Choroid plexus epithelial cell (primary cell): ENCODE results near the gene SLC16A7.

ENCODE experiments used
- DNase-seq: peaks from one replicate; pipeline ENCODE4 v3.0.0-alpha.2; 2010; ENCODE audit warnings: low read depth
- H3K4me3 ChIP-seq: 2 replicates; pipeline ENCODE4 v1.5.1; 2011; ENCODE audit warnings: low read depth, mild to moderate bottlenecking, control low read depth, low read length, moderate library complexity
- TF ChIP-seq, protein P1 (sequence below): conservative IDR thresholded peaks from 2 replicates; pipeline ENCODE4 v1.5.1; 2011; ENCODE audit warnings: low read depth, mild to moderate bottlenecking, control low read depth, inconsistent platforms, low read length, moderate library complexity

SLC16A7 gene

DNA sequence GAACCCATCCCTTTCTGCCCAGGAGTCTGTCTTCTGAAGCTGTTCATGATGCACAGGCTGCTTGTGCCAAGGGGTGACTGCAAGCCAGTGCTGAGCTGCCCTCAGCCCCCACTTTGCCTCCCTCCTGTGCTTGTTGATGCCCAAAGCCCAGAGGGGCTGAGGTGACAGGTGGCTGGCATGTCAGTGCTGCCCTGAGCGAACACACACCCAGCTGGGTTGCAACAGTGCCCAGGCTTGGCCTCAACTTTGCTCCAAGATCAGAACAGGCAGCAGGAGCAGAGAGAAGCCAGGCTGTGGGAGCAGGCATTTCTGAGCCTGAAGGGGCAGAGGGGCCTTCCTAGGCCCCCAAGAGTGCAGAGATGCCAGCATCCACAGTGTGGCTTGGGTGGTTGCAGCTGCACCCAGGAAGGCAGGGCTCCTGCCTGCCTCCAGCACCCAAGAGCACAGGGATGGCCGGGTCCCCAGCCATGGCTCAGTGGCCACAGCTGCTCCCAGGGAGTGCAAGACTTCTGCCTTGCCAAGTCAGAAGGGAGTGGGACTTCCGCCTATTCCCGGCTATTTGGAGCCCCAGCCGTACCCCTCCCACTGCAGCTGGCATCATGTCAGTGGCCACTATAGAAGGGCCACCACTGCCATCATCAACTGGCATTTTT lies 83.1 kb downstream of the SLC16A7 start:
- no peak overlapping the region for H3K4me3 ChIP-seq
- TF ChIP-seq, protein P1, sequence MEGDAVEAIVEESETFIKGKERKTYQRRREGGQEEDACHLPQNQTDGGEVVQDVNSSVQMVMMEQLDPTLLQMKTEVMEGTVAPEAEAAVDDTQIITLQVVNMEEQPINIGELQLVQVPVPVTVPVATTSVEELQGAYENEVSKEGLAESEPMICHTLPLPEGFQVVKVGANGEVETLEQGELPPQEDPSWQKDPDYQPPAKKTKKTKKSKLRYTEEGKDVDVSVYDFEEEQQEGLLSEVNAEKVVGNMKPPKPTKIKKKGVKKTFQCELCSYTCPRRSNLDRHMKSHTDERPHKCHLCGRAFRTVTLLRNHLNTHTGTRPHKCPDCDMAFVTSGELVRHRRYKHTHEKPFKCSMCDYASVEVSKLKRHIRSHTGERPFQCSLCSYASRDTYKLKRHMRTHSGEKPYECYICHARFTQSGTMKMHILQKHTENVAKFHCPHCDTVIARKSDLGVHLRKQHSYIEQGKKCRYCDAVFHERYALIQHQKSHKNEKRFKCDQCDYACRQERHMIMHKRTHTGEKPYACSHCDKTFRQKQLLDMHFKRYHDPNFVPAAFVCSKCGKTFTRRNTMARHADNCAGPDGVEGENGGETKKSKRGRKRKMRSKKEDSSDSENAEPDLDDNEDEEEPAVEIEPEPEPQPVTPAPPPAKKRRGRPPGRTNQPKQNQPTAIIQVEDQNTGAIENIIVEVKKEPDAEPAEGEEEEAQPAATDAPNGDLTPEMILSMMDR: no peak
- DNase-seq: no peak

DNA sequence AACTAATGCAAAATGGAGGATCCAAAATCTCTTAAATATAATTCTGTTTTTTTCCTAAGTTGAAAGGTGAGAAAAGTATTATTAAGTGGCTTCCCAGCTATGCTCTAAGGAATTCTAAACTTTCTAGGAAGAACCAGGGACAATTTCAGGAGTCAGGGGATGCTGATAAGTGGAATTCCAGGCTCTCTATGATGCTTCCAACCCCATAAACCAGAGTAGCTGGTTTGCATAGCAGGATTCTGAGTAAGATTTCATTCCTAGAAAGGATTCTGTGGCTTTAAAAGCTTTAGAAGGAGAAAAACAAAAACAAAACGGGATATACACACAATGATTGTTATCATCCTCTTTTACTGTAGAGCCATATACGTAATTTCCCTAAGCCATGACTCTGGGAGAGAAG lies 93.9 kb downstream of the SLC16A7 start:
- TF ChIP-seq, protein P1: no peak
- no peak overlapping the region for H3K4me3 ChIP-seq
- no peak for DNase-seq

DNA sequence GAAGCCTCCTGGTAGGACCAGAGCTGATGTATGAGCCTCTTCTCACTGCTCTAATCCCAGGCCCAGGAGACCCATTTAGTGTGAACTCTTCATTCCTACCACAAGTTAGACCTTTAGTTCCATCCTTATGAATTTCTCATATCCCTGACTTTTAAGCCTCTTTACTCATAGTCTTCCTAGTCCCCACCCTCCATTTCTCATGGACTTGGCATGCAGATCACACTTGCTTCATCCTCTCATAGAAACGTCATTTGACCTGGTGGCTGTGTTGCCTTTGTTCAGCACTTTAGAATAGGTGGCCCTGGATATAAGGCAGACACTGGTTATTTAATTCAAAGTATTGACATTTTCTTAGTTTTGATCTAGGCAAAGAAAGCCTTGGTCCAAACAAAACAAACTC lies 99.5 kb downstream of the SLC16A7 start:
- peak; percentile 37 for DNase-seq
- TF ChIP-seq, protein P1: no peak
- no peak overlapping the region for H3K4me3 ChIP-seq

DNA sequence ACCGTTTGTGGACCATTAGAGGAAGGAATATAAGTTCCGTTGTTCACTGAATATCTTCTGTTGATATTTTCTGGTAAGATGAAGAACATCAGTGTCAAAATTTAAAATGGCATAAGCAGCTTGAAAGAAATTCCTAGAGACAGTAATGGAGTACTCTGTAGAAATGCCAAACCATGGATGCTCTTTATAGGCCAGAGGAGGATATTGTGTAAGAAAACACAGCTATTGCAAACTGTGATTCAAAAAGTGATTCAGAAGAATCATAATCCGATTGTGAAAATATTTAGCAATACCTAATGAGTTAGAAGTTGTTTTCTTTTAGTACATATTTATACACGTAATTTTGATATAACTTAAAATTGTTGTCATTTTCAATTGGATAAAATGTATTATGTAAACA lies 102.8 kb downstream of the SLC16A7 start:
- H3K4me3 ChIP-seq: no peak overlapping the region
- peak; percentile 87 for DNase-seq

DNA sequence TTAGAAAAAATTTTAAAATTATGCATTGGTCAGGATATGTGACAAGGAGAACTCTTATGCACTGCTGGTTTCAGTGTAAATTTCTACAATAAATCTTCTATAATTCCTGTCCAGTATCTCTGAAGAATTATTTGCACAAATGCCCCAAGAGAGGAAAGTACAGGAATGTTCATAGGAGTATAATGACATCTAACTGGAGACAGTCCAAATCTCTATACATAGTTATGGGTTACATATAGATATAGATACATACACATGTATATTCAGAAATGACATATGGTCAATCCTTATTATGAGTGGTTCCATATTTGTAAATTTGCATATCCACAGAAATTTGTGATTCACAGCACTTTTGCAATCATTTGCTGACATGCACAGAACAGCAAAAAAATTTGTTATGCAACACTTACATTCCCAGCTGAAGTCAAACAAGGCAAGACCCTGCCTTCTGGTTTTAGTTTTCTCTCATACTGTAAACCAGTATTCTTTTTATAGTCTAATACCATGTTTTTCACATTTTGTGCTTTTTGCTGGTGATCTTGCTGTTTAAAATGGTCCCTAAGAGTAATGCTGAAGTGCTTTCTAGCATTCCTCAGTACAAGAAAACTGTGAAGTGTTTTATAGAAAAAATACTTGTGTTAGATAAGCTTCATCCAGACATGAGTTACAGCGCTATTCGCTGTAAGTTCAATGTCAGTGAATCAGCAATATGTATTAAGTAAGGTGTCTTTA lies 103.8 kb downstream of the SLC16A7 start:
- peak; percentile 92 for DNase-seq
- TF ChIP-seq, protein P1: no peak
- H3K4me3 ChIP-seq: peak overlapping the region; percentile 0

More for the DNA sequence above, 102.8 kb downstream of the SLC16A7 start:
- TF ChIP-seq, protein P1: no peak

DNA sequence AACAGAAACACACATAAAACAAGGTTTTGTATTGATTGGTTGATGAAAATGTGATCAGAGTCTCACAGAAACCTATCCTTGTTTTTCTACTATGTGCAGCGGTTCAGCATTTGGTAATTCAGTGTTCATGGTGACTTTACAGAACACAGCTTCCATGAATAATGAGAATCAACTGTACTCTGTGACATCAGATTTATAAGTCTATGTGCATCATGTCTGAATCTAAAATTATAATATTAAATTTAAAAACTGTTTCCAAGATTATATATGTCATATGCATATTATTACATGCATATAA lies 104.3 kb downstream of the SLC16A7 start:
- TF ChIP-seq, protein P1: no peak
- H3K4me3 ChIP-seq: no peak overlapping the region
- no peak for DNase-seq

DNA sequence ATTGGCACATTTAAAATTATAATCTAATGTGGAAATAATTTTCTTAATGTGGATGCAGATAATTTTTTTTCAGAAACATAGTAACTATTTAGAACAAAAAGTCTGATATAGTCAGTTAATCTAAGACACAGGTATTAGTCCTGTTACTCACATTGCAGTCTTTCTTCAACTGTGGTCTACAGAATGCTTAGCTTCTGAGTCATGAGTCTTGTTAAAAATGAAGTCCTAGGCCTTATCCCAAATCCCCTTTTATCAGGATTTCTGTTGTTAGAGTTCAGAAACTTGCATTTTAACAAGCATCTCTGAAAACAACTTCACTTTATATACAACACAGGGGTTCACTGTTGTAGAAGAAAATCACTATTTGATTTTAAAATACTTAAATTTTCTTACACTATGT lies 112.2 kb downstream of the SLC16A7 start:
- peak; percentile 70 for DNase-seq

More for the DNA sequence above, 112.2 kb downstream of the SLC16A7 start:
- H3K4me3 ChIP-seq: no peak overlapping the region
- TF ChIP-seq, protein P1: no peak
